ENCODE results near the gene CSNK2A1.

DNA sequence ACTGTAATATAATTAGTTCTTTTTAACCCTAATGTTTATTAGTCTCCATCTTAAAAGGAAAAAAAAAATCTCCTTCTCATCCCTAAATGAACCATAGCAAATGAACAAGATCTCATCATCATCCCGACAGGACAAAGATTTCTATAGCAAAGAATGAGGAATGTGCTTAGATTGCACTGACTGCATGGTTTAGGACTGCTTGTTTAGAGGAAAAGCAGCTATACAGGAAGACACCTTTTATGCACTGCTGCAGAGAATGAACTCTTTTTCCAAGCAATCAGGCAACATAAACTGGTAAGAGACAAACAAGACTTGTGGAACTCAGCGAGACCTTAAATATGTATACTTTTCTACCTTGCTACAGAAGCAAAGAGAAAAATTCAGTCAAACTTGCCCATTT lies 26.8 kb downstream of the CSNK2A1 start:
- TF ChIP-seq, protein P1, sequence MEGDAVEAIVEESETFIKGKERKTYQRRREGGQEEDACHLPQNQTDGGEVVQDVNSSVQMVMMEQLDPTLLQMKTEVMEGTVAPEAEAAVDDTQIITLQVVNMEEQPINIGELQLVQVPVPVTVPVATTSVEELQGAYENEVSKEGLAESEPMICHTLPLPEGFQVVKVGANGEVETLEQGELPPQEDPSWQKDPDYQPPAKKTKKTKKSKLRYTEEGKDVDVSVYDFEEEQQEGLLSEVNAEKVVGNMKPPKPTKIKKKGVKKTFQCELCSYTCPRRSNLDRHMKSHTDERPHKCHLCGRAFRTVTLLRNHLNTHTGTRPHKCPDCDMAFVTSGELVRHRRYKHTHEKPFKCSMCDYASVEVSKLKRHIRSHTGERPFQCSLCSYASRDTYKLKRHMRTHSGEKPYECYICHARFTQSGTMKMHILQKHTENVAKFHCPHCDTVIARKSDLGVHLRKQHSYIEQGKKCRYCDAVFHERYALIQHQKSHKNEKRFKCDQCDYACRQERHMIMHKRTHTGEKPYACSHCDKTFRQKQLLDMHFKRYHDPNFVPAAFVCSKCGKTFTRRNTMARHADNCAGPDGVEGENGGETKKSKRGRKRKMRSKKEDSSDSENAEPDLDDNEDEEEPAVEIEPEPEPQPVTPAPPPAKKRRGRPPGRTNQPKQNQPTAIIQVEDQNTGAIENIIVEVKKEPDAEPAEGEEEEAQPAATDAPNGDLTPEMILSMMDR (IDR thresholded peaks at IDR 0.05; ENCODE audit: insufficient read depth, low read length): no peak
- TF ChIP-seq, protein P2, sequence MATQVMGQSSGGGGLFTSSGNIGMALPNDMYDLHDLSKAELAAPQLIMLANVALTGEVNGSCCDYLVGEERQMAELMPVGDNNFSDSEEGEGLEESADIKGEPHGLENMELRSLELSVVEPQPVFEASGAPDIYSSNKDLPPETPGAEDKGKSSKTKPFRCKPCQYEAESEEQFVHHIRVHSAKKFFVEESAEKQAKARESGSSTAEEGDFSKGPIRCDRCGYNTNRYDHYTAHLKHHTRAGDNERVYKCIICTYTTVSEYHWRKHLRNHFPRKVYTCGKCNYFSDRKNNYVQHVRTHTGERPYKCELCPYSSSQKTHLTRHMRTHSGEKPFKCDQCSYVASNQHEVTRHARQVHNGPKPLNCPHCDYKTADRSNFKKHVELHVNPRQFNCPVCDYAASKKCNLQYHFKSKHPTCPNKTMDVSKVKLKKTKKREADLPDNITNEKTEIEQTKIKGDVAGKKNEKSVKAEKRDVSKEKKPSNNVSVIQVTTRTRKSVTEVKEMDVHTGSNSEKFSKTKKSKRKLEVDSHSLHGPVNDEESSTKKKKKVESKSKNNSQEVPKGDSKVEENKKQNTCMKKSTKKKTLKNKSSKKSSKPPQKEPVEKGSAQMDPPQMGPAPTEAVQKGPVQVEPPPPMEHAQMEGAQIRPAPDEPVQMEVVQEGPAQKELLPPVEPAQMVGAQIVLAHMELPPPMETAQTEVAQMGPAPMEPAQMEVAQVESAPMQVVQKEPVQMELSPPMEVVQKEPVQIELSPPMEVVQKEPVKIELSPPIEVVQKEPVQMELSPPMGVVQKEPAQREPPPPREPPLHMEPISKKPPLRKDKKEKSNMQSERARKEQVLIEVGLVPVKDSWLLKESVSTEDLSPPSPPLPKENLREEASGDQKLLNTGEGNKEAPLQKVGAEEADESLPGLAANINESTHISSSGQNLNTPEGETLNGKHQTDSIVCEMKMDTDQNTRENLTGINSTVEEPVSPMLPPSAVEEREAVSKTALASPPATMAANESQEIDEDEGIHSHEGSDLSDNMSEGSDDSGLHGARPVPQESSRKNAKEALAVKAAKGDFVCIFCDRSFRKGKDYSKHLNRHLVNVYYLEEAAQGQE (IDR thresholded peaks at IDR 0.05; ENCODE audit: insufficient replicate concordance, low read depth): no peak
